Epidermal melanocyte (primary cell): ENCODE results near the gene KDM7A.
"Not testable (repeated sequence)": the region's sequence is repeated elsewhere in the genome, so short reads cannot be mapped to it uniquely, and the experiment has no call there.

Experiments
- DNase-seq: peaks from one replicate; pipeline ENCODE4 v3.0.0; 2011; ENCODE audit warnings: low spot score; ENCODE audit not compliant: insufficient read length

Gene KDM7A

DNA sequence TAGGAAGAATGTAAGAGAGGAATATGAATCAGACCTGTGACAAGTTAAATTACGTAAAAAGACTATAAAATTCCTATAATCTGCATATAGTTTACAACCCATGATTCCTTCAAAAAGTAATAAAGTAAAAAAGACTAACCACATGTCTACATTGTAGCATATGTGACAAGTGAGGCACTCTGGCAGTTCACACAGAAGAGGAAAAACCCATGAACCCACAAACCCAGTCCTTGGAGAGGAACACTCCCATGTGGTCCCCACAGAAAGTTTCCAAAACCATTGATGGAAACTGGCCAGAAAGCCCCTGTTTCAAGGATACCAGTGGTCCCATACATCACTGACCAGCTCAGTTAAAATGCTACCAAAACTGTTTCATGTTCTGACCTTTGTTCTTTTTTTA is 15.7 kb downstream of the KDM7A start:
- DNase-seq: no peak

DNA sequence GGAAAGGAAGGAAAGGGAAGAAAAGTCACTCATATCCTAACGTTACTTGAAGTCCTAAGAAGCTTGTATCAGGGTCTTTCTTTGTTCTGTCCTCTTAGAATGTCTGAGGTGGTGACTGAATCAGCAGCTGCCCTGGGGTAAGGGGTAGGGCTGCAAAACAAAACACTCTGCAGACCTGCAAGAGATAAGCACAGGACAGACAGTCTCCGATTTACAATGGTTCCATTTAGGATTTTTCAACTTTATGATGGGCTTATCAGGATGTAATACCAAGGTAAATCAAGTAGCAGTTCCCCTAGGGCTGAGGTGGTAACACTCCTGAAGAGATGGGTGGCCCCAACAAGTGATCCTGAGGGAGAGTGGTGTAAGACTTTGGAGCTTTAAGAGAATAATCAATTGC is 16.5 kb downstream of the KDM7A start:
- no peak for DNase-seq

DNA sequence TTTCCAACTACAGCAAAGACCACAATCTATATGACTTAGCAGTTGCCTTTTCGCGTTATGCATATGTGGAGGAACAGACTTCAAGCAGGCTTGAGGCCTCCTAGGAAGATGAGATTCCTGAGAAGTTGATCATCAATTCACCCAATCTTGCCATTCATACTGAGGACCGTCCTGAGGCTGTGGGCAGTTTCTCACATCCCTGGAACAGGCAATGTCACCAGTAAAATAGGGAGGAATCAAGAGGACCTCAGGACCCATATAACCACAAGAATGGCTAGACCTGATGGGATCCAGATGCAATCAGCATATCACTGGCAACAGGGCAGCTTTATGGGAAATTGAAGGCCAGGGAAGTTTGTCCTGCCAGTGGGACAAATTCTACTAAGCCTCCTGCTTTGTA is 17.3 kb downstream of the KDM7A start:
- DNase-seq: no peak

DNA sequence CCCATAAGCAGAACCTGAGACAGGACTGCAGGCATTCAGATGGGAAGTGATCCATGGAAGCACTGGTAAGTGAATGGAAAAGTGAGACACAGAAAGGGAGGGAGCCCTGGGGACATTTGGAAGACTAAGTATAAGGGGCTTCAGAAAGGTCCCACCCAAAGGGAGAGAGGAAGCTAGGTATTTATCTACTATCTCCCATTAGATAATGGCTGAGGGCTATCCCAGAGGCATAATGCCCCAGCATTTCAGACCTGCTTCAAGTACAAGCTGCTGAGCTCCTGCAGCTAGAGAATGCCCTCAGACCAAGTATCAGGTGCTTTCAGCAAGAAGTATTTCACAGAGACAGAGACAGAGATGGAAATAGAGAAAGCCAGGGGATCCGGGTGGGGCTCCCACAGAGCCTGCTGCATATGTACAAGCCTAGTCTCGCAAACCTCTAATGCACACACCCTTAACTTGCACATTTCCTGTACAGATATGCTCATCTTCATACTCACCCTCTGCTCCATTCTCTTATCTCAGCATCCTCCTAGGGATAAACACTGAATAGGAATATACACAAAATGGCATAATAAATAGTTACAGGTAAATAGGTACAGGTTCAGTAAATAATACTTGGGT is 20.2 kb downstream of the KDM7A start:
- DNase-seq: no peak

DNA sequence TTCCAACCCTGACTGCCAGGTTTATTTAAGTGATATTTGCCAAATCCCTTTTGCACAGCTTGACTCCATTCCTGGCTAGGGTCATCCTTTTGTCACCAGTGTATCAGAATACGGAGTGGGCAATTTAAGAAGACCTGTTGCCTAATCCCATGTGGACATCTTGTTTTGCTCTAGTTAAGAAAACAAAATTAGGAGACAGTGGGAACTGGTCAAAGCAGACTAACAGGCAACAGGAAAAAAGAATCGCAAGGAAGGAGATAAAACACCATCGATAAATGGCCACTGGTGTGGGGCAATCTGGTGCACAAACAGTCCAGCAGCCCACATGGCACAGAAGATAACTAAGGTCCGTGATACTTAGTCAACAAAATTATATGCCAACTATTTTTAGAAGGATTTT is 21.4 kb downstream of the KDM7A start:
- no peak for DNase-seq

DNA sequence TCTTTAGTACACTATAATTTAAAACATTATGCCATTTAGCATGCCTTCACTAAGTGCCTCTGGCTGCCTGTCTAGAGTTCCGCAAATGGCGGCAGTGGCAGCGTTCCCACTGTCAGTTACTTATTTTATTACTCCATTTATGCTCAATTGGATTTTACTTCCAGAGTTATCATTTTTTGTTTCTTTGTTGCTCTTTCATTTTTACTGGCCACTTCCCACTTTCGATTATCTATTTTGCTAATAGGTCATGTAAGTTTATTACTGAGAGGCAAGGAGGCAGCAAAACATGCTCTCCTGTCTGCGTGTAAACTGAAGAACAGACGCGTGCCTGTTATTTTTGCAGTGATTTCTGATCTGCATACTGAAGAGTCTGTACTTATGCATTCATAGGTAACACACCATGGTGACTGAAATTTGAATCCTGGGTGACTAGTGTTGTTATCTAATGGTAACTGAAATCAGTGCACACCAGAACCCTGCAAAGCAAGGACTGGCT is 23.1 kb downstream of the KDM7A start:
- DNase-seq: no peak

DNA sequence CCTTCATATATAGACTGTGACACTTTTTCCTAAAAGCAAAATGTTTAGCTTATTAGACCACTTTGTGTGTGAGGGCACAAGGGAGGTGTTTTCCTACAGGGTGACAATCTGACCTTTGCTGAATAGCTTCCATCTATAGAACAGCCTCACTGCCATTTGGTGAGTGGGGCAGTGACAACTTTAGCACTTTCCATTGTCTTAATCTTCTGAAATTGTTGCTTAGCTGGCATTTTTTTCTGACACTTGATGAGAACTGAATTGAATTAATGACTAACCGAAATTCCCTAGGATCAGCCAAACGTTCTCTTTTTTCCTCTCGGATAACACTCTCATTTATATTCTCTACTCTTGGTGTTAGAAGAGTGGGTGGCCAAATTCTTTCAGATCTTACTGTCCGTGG is 30.2 kb downstream of the KDM7A start:
- no peak for DNase-seq

DNA sequence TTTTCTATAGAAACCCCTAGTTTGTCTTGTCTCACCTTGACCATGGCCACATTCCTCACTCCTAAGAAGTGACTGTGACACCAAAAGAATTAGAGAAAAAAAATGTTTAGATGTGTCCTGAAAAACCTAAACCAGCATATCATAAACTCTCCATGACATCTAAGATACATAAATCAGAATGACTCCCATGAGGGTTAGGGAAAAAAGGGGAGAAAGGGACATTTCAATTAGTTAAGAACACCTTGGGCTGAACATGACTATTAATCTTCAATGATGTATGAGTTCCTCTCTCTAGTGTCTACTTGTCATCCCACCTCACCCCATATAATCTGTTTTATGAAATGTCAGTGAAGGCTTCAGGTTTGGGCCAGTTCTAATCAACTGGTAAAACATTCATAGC is 31.1 kb downstream of the KDM7A start:
- no peak for DNase-seq

DNA sequence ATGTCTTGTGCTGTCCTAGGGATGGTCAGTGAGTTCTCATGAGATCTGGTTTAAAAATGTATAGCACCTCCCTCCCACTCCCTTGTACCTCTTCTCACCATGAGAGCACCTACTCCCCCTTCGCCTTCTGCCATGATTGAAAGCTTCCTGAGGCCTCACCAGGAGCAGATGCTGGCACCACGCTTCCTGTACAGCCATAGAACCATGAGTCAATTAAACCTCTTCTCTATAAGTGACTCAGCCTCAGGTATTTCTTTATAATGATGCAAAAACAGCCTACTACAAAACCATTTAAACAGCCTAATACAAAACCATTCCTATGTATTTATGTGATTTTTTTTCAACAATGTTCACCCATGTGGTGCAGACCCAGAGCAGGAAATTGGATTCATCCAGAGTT is 32.0 kb downstream of the KDM7A start:
- DNase-seq: no peak

DNA sequence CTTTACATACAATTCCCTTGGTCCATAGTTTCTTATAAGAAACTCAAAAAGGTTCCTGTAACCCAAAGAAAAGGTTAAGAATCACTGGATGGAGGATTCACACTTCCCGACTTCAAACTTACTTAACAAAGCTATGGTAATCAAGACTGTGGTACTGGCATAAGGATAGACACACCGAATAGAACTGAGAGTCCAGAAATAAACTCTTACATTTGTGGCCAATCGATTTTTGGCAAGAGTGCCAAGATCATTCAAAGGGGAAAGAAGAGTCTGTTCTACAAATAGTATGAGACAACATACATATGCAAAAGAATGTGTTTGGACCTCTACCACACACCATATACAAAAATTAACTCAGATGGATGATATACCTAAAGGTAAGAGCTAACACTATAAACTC is 32.8 kb downstream of the KDM7A start:
- no peak for DNase-seq

DNA sequence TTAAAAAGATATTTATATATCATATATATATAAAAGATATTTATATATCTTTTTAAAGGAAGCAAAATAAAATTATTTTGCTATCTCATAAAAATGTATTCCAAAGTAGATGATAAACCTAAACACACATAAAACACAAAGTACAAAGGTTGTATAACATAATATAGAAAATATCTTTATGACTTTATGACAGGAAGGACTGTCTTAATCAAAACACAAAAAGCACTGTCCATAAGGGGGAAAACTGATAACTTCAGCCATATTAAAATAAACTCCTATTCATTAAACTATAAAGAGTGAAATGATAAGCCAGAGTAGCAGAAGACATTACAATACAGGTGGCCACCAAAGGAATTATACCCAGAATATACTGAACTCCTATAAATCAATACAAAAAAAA is 34.8 kb downstream of the KDM7A start:
- DNase-seq: no peak

DNA sequence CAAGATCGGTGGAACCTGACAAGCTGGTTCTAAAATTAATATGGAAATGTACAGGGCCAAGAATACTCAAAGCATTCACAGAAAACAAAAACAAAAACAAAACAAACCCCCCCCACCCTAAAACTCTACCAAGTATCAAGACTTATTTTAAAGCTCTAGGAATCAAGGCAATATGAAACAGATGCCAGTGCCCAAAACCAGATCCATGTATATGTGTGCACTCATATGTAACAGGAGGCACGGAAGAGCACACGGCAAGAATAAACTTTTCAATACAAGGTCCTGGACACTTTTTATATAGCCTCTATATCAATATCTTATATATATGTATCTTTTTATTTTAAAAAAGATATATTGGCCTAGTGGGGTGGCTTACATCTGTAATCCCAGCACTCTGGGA is 35.5 kb downstream of the KDM7A start:
- no peak for DNase-seq

DNA sequence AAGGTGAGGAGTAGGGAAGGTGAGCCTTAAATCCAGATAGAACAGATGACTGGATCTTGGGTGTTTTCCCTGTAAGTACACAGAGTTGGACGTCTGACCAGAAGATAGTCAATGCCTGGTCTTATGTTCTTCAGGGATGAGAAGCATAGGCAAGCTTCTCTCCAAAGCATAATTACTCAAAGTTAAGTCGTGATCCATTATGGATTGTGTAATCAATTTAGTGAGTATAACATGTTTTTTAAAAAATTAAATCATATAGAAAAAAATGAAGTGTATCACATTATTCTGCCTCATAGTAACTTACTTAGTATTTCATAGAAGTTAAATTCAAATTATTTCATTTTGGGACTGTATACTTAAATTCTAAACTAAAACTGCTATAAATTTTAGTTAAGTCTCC is 39.7 kb downstream of the KDM7A start:
- DNase-seq: no peak

DNA sequence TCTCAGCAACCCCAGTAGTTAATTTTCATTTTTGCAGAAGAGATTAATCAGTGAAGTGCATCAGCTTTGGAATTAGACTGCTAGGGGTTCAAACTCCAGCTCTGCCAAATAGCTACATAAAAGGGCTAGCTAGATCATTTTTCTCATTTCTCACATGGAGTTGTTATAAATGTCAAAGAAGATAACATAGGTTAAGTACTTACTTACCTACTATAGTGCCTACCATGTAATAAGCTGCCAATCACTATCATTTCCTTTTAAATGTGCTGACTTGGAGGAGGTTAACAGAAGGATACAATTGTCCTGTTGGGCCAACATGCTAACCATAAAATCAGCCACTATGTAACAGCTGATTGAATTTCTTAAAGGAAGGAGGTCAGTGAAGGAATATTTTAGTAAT is 40.7 kb downstream of the KDM7A start:
- no peak for DNase-seq

DNA sequence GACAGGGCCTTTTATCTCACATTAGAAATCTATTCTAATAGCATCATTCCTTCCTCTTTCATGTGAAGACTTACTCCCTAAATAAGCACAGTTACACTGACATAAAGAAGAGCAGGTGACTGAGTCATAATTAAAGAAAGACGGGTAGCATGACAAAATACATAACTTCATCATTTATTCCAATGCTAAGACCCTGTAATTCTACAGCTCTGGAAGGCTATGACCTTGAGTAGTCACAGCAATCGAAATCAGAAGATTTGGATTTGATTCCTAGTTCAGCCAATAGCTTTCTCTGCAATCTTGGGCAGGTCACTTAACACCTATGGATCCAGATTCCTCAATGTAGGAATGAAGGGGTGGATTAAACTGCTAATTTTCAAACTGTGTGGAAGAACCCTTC is 42.7 kb downstream of the KDM7A start:
- no peak for DNase-seq

DNA sequence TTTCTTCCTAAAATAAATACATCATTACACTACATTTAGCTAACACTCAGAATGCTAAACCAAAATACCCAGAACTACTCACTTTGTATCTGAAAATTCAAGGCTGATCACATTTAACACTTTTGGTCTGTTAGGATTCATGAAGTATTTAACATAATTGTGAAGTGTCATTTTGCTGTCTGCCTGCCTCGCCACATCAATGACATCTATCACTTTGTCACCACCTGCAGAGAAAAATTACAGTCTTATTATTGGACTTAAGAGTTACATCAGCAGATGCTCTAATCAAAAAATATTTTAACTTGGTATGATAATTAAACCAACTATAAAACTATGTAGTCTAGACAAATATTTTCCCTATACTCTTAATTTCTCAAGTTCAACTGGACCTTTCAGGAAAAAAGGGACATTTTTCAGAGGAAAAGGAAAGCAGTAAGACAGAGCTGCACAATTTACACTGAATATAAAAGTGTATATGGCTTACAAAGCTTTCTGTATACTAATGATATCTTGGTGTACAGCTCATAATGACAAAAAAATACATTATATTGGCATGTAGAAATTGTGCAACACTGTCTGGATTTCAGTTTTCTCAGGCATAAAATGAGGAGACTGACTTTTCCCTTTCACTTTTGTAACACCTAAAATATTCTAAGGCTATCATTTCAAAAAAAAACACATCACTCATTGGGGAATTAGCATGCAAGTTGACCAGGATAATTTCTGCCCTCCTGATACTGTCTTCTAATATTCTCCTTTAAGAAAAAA is 49.2 kb downstream of the KDM7A start:
- no peak for DNase-seq

DNA sequence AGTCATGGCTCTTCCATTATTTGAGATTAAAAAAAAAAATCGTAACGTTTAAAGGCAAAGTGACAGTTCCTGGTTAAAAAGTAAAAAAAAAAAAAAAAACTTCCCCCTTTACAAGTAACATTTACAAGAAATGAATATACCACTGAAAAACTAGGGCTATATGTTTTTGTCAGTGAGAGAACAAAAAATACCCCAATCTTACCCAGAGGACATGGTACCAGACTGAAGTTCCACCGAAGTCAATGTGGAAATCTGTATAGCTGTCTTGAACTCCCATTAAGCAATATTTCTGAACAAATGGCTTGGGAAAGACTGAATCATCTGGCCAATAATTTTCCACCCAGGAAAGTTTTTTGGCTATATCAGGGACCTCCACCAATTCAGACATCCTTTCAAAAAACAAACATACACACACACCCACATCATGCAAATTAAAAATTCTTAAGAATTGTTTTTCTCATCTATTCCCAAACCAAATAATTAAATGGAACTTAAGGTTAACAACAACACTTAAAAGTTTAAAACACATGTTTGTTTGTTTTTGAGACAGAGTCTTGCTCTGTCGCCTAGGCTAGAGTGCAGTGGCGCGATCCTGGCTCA is 50.2 kb downstream of the KDM7A start:
- DNase-seq: no peak

DNA sequence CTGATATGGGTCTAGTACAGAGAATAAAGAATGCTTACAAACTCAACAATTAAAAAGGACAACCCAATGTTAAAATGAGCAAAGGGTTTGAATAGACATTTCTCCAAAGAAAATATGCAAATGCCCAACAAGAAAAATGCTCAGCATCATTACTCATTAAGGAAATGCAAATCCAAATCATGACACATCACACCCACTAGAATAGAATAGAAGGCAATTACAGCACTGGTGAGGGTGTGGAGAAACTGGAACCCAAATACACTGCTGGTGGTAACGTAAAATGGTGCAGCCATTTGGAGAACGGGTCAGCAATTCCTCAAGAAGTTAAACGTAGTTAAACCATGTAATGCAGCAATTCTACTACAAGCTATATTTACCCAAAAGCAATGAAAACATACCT is 53.8 kb downstream of the KDM7A start:
- no peak for DNase-seq

DNA sequence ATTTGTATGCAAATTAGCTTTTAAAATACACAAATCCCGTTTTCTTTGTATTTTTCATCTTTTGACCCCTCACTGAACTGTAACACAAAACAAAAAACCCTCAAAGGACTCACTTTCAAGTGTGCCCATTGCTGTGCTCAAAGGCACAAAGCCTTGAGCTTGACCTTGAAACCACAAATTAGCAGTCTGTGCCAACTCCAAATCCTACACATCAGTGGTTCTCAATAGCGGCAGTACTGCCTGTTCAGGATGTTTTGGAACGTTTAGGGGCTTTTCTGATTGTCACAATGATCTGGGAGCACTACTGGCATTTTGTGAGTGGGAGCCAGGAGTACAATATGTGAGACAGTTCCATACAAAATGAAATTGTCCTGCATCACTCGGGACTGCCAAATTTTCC is 55.5 kb downstream of the KDM7A start:
- DNase-seq: no peak

DNA sequence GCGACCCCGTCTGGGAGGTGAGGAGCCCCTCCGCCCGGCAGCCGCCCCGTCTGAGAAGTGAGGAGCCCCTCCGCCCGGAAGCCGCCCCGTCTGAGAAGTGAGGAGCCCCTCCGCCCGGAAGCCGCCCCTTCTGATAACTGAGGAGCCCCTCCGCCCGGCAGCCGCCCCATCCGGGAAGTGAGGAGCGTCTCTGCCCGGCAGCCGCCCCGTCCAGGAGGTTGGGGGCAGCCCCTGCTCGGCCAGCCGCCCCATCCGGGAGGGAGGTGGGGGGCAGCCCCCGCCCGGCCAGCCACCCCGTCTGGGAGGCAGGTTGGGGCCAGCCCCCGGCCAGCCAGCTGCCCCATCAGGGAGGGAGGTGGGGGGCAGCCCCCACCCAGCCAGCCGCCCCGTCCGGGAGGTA is 62.0 kb downstream of the KDM7A start:
- not testable (repeated sequence) for DNase-seq

DNA sequence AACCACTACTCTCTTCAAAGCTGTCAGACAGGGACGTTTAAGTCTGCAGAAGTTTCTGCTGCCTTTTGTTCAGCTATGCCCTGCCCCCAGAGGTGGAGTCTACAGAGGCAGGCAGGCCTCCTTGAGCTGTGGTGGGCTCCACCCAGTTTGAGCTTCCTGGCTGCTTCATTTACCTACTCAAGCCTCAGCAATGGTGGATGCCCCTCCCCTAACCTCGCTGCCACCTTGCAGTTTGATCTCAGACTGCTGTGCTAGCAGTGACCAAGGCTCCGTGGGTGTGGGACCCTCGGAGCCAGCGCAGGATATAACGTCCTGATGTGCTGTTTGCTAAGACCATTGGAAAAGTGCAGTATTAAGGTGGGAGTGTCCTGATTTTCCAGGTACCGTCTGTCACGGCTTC is 68.0 kb downstream of the KDM7A start:
- DNase-seq: not testable (repeated sequence)

DNA sequence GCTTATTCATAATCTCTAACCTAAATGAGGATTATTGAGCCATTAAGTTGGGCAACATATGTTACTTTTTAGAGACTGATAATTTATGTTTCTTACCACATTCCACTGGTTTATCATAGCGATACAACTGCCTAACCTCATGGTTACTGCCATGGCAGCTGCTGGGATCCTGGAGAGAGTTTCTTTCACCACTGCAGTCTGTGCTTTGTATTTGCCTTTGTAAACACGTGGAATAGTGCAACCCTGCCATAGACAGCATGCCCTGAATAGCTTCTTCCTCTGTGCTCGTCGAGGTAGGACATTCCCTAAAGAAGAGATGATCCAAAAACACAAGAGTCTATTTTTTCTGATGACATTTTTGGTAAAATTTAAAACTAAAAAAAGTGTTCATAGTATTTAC is 80.3 kb downstream of the KDM7A start:
- DNase-seq: no peak

DNA sequence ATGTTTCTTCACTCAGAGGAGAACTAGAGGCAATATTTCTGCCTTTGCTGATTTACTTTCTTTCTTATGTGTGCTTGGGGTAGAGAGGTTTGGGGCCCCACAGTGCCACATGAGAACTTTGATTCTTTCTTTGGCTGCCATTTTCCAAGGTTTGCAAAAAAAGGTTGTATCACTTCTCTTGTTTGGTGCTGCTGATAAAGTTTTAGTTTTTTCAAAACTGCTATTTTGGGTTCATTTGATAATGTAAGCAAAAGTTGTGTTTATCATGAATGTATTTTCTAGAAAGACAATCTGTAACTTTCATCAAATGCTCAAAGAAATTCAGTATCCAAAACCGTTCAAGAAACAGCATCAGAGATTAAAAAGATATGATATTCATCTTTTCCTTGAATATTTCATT is 83.4 kb downstream of the KDM7A start:
- no peak for DNase-seq
